Measurements from ENCODE around the gene MYL6.
A peak's percentile ranks its signal among the peaks of the same experiment; 100 is the strongest.

Gene MYL6

DNA sequence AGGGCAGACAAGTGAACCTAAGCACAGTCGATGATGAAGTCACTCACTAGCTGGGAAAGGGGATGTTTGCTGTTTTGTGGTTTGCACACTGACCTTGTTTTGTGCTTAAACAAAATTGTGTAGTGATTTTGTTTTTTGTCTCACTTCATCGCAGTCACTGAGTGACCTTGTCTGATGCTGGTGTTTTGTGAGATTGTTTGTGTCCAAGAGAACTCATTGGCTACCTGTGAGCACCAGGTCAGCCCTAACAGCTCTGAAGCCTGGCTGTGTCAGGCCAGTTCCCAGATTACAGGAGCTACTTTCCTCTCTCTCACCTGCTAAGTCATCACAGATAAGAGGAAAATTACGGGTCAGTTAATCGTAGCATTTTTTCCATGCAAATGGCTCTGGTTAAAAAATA, 34.0 kb upstream of the MYL6 start:
- TF ChIP-seq, protein P1, sequence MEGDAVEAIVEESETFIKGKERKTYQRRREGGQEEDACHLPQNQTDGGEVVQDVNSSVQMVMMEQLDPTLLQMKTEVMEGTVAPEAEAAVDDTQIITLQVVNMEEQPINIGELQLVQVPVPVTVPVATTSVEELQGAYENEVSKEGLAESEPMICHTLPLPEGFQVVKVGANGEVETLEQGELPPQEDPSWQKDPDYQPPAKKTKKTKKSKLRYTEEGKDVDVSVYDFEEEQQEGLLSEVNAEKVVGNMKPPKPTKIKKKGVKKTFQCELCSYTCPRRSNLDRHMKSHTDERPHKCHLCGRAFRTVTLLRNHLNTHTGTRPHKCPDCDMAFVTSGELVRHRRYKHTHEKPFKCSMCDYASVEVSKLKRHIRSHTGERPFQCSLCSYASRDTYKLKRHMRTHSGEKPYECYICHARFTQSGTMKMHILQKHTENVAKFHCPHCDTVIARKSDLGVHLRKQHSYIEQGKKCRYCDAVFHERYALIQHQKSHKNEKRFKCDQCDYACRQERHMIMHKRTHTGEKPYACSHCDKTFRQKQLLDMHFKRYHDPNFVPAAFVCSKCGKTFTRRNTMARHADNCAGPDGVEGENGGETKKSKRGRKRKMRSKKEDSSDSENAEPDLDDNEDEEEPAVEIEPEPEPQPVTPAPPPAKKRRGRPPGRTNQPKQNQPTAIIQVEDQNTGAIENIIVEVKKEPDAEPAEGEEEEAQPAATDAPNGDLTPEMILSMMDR (IDR thresholded peaks at IDR 0.05; ENCODE audit: extremely low read depth, insufficient read depth, missing control alignments), result no peak
- DNase-seq (ENCODE audit: low spot score), result no peak
- in situ Hi-C loops (cut with MboI; ENCODE audit: low pct_unique_long_range_greater_than_20kb, low sequenced_read_pairs, unreplicated experiment), result no loop called here

DNA sequence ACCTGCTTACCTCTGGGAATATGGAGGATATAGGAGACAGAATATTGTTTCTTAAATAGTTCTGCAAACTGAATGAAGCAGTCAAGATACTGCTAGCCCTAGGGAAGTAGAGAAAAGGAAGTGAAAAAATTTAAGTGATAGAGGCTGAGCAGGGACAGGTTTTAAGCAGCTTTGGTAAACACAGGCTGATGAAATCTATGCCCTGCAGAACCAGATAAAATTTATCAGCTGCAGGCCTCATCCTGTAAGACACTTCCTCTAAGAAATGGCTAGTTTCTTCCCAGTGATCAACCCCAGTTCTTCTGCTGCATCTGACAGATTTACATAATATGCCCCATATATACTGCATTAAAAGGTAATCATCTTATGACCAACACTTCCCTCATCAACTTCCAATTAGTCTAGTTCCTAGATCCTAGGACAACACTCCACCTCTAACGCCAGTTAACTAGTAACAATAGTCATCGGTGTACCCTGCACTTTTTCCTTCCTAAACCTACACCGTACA, 31.4 kb upstream of the MYL6 start:
- in situ Hi-C loops (cut with MboI; ENCODE audit: low pct_unique_long_range_greater_than_20kb, low sequenced_read_pairs, unreplicated experiment), result no loop called here
- TF ChIP-seq, protein P1 (IDR thresholded peaks at IDR 0.05; ENCODE audit: extremely low read depth, insufficient read depth, missing control alignments), result no peak
- no peak for DNase-seq (ENCODE audit: low spot score)

DNA sequence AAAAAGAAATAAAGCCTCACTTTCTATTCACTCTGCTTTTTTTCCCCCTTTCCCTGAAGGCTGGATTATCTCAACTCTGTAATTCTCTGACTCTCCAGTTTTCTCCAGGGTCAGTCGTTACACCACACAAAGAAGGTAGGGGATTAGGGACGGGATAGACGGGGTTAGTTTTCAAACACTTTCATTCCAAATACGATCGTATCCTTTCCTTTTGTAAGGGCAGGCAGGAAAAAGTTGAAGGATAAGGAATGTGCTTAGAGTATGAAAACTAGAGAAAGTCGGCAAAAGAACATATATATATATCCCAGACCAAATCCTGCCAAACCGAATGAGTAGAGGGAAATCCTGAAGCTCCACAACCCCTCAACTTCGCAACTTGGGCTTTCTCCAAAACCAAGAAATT, 30.7 kb upstream of the MYL6 start:
- no peak for DNase-seq (ENCODE audit: low spot score)

DNA sequence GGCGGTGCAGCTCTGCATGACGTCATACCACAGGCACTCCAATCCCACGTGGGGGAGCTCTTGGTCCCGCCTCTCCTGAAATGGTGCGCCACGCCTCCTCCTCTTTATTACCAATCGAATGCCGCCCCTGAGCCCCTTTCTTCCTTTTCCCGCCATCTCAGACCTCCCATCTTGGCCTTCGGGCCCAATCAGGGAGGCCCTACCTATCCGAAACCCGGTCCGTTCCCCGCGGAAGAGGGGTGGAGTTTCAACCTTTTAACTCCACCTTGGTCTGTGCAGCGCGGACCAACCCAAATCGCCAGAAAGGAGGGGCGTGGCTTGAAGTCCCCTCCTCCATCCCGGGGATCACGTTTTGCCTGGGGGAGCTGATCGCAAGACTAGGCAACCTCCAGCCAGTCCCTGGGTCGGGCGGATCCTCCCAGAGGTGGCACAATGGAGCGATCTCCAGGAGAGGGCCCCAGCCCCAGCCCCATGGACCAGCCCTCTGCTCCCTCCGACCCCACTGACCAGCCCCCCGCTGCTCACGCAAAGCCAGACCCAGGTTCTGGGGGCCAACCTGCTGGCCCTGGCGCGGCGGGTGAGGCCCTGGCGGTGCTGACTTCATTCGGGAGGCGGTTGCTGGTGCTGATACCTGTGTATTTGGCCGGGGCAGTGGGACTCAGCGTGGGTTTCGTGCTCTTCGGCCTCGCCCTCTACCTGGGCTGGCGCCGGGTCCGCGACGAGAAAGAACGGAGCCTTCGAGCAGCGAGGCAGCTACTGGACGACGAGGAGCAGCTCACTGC, 30.1 kb upstream of the MYL6 start, which contains the start of gene ESYT1:
TSS of gene ESYT1 (plus strand) at position 380 of the 782 bp plus-strand sequence. CDS start at position 433, 53 bp downstream.
- in situ Hi-C loops (cut with MboI; ENCODE audit: low pct_unique_long_range_greater_than_20kb, low sequenced_read_pairs, unreplicated experiment), result no loop called here
- peak; percentile 98 for DNase-seq (ENCODE audit: low spot score)
- TF ChIP-seq, protein P1 (IDR thresholded peaks at IDR 0.05; ENCODE audit: extremely low read depth, insufficient read depth, missing control alignments), result no peak

More for the DNA sequence above, 30.7 kb upstream of the MYL6 start:
- in situ Hi-C loops (cut with MboI; ENCODE audit: low pct_unique_long_range_greater_than_20kb, low sequenced_read_pairs, unreplicated experiment), result no loop called here
- TF ChIP-seq, protein P1 (IDR thresholded peaks at IDR 0.05; ENCODE audit: extremely low read depth, insufficient read depth, missing control alignments), result no peak

DNA sequence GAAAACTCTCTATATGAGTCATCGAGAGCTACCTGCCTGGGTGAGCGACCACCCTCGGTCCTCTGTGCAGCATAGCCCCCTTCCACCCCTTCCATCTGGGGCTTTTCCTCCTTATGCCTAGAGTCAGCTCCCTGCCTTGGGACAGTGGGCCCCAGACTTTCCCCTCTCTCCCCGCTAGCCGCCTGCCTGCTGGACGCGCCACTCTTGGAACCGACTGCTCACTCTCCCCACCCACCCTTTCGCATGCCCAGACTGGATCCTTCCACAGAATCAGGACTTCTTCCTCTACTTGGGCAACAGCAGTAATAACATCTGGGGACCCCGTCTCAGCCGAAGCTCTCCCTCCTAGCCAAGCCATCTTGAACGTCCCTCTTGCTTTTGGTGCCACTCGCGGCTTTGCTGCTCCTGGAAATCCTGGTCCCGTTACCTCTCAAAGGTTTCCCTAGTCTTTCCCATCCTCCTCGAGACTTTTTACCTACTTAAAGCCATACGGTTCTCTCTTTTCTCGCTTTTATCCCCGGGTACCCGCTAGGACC, 29.4 kb upstream of the MYL6 start:
- in situ Hi-C loops (cut with MboI; ENCODE audit: low pct_unique_long_range_greater_than_20kb, low sequenced_read_pairs, unreplicated experiment), result no loop called here
- DNase-seq (ENCODE audit: low spot score), result peak; percentile 51
- TF ChIP-seq, protein P1 (IDR thresholded peaks at IDR 0.05; ENCODE audit: extremely low read depth, insufficient read depth, missing control alignments), result no peak

DNA sequence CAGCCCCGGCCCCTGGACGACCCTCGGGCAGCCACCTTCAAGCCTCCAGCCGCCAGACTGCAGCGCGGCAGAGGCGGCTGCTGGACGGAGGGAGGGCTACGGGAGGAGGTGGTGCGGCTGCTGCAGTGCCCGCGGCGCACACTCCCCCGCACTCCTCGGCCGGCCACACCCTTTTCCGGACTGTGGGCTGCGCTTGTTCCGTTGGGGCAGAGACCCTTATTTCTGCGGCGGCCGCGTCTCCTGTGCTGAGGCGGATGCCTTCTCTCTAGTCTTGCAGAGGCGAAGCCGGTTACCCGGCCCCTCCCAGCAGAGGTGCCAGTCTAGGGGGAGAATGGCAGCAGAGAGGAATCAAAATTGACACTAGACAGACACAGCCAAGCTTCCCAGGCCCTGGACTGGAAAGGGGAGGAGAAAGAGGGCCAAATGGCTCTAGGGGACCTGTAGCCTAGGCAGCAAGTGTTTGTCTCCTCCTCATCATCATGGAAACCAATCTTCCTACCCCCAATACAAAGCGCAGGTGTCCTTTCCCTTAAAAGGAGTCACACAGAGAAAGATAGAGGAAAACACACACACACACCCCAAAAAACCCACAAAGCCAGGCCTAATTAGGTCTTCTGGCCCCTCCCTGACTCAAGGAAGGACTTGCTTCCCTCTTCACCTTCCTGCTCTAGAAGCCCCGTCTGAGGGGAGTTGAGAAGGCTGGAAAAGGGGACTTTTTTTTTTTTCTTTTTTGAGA, 28.8 kb upstream of the MYL6 start:
- peak; percentile 69 for DNase-seq (ENCODE audit: low spot score)
- in situ Hi-C loops (cut with MboI; ENCODE audit: low pct_unique_long_range_greater_than_20kb, low sequenced_read_pairs, unreplicated experiment), result no loop called here
- TF ChIP-seq, protein P1 (IDR thresholded peaks at IDR 0.05; ENCODE audit: extremely low read depth, insufficient read depth, missing control alignments), result no peak
